Fibroblast of mammary gland (primary cell): Measurements from ENCODE around the gene SNED1.

Experiments
- DNase-seq: peaks from one replicate; pipeline ENCODE4 v3.0.0-alpha.2; 2010; ENCODE audit warnings: low read depth
- H3K4me3 ChIP-seq: 2 replicates; pipeline ENCODE4 v1.5.1; 2011; ENCODE audit warnings: low read depth, mild to moderate bottlenecking, low read length, moderate library complexity; ENCODE audit not compliant: control insufficient read depth
- CTCF ChIP-seq: conservative IDR thresholded peaks from 2 replicates; pipeline ENCODE4 v1.5.1; 2011; ENCODE audit warnings: low read depth, low read length, inconsistent platforms; ENCODE audit not compliant: control insufficient read depth, insufficient read depth

Gene SNED1

GRCh38 chr2:241136191-241136590 lies 137.8 kb downstream of the SNED1 start:
- TF ChIP-seq CTCF = no peak
- no peak for DNase-seq
- no peak overlapping the region for H3K4me3 ChIP-seq

GRCh38 chr2:241136661-241137260 lies 138.3 kb downstream of the SNED1 start:
- TF ChIP-seq CTCF = no peak
- H3K4me3 ChIP-seq = no peak overlapping the region
- no peak for DNase-seq

- no peak for TF ChIP-seq CTCF
- DNase-seq = no peak
- H3K4me3 ChIP-seq = no peak overlapping the region
Measured at GRCh38 chr2:241137276-241138190, 139.1 kb downstream of the SNED1 start.

- TF ChIP-seq CTCF = no peak
- DNase-seq = no peak
Measured at GRCh38 chr2:241138471-241138870, 140.1 kb downstream of the SNED1 start.

GRCh38 chr2:241139531-241140444 lies 141.4 kb downstream of the SNED1 start:
- no peak for DNase-seq
- H3K4me3 ChIP-seq = no peak overlapping the region
- no peak for TF ChIP-seq CTCF

More at GRCh38 chr2:241138471-241138870, 140.1 kb downstream of the SNED1 start:
- no peak overlapping the region for H3K4me3 ChIP-seq

GRCh38 chr2:241140445-241140840 lies 142.0 kb downstream of the SNED1 start:
- TF ChIP-seq CTCF = no peak
- H3K4me3 ChIP-seq = no peak overlapping the region
- no peak for DNase-seq
